ENCODE results near the gene RNU7-1.

The RNU7-1 gene

DNA sequence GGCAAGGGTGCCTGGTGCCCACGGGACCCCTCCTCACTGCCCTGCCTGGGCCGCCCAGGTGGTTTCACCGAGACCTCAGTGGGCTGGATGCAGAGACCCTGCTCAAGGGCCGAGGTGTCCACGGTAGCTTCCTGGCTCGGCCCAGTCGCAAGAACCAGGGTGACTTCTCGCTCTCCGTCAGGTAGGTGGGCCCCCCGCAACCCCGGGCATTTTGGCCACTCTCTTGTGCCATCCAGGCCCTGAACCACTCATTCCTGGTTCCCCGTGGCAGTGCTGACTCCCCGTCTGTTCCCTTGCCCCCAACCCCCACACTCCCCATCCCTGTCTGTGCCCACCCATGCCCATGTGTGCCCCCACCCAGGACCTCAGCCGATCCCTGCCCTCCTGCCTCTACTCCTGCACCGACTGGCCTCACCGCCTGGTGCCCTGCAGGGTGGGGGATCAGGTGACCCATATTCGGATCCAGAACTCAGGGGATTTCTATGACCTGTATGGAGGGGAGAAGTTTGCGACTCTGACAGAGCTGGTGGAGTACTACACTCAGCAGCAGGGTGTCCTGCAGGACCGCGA lies 8.0 kb downstream of the RNU7-1 start:
- peak overlapping the region; percentile 76 for H3K4me3 ChIP-seq (ENCODE audit: low read depth, low read length)
- no peak for DNase-seq (ENCODE audit: low read depth)
- TF ChIP-seq CTCF (IDR thresholded peaks at IDR 0.05; ENCODE audit: insufficient read depth, low read depth, low read length, missing control alignments), result no peak

DNA sequence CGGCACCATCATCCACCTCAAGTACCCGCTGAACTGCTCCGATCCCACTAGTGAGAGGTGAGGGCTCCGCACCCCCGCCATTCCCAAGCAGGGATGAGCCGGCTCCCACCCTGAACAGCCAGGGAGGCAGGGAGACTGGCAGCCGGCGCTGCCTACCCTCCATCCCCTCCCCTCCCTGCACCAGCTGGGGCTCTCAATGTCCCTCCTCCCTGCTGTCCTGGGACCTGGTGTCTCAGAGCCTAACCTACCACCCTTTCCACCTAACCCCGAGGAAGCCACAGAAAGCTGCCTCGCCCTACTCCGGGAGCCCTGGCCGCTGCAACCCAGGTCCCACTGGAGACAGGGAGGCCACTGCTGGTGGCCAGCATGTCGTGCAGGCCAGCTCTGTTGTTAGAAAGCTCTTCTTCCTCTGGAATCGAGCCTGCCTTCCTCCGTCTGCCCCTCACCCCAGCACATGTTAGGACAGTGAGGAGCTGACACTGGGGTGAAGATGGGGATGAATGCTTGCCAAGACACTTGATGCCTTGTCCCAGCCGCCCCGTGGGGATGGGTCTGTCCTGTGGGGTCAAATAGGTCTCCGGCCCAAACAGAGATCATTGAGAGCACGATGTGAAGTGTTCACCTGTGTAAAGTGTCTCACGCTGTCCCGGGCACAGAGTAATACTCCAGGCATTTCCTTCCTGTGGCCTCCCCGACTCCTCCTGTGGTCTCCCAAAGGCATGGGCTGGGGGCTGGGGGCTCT lies 8.7 kb downstream of the RNU7-1 start:
- no peak for DNase-seq (ENCODE audit: low read depth)
- peak overlapping the region; percentile 76 for H3K4me3 ChIP-seq (ENCODE audit: low read depth, low read length)
- no peak for TF ChIP-seq CTCF (IDR thresholded peaks at IDR 0.05; ENCODE audit: insufficient read depth, low read depth, low read length, missing control alignments)

- no peak for DNase-seq (ENCODE audit: low read depth)
- no peak for TF ChIP-seq CTCF (IDR thresholded peaks at IDR 0.05; ENCODE audit: insufficient read depth, low read depth, low read length, missing control alignments)
- peak overlapping the region; percentile 76 for H3K4me3 ChIP-seq (ENCODE audit: low read depth, low read length)
Observed at GRCh38 chr12:6952863-6953441, 9.3 kb downstream of the RNU7-1 start.

- H3K4me3 ChIP-seq (ENCODE audit: low read depth, low read length), result peak overlapping the region; percentile 76
- TF ChIP-seq CTCF (IDR thresholded peaks at IDR 0.05; ENCODE audit: insufficient read depth, low read depth, low read length, missing control alignments), result no peak
- DNase-seq (ENCODE audit: low read depth), result peak; percentile 96
Observed at GRCh38 chr12:6953442-6954315, 10.1 kb downstream of the RNU7-1 start.

- H3K4me3 ChIP-seq (ENCODE audit: low read depth, low read length), result peak overlapping the region; percentile 76
- peak; percentile 50 for DNase-seq (ENCODE audit: low read depth)
- TF ChIP-seq CTCF (IDR thresholded peaks at IDR 0.05; ENCODE audit: insufficient read depth, low read depth, low read length, missing control alignments), result no peak
Observed at GRCh38 chr12:6954316-6955107, 10.9 kb downstream of the RNU7-1 start.

All from GM12865 (cell line).